ENCODE results near the gene KRT1. TPM values are rescaled to one million over a fixed set of nuclear protein-coding genes. Genes with fewer than 3 reads are reported as not detected.
A peak's percentile ranks its signal among the peaks of the same experiment; 100 is the strongest.

Gene KRT1
- total and polyA plus RNA-seq, 2 experiments from 2014 or later = not detected

- Histone ChIP-seq H3K9me2 (ENCODE audit: insufficient read depth) (no peaks in the 10 kb centered on the region), H3K4me1 (ENCODE audit: insufficient read depth) (no peaks in the 10 kb centered on the region), H3K27me3 (replicated peaks; ENCODE audit: insufficient read depth) (peaks cover 64% of the 10 kb centered on the region), H3K27ac (no peak overlapping the region), H3K79me2 (ENCODE audit: insufficient read depth) (no peaks in the 10 kb centered on the region), H3F3A (ENCODE audit: insufficient read depth) (no peaks in the 10 kb centered on the region), H3K9me3 (ENCODE audit: low read depth) (no peaks in the 10 kb centered on the region), H3K9ac (no peak overlapping the region), H2AFZ (no peak overlapping the region), H3K4me2 (ENCODE audit: unreplicated experiment) (no peak overlapping the region), H3K4me3 (no peak overlapping the region), H4K20me1 (ENCODE audit: insufficient read depth) (no peaks in the 10 kb centered on the region), H3K36me3 (ENCODE audit: low read depth) (no peaks in the 10 kb centered on the region)
- no peak for TF ChIP-seq EZH2phosphoT487 (IDR thresholded peaks at IDR 0.05; ENCODE audit: insufficient read depth, low read depth)
- TF ChIP-seq EZH2 (IDR thresholded peaks at IDR 0.05; ENCODE audit: insufficient read depth, poor library complexity, severe bottlenecking) = no peak
- DNase-seq = no peak
- in situ Hi-C loops (cut with MboI) = no loop called here
- 56 to 63% methylated on average over 10 of the region's 10 CpGs for WGBS, 2 experiments (ENCODE audit: low coverage in 1 of 2, low lambda C conversion rate in 2 of 2, missing lambda C conversion rate in 2 of 2)
Observed at GRCh38 chr12:52643233-52644077, 36.8 kb downstream of the KRT1 start.

DNA sequence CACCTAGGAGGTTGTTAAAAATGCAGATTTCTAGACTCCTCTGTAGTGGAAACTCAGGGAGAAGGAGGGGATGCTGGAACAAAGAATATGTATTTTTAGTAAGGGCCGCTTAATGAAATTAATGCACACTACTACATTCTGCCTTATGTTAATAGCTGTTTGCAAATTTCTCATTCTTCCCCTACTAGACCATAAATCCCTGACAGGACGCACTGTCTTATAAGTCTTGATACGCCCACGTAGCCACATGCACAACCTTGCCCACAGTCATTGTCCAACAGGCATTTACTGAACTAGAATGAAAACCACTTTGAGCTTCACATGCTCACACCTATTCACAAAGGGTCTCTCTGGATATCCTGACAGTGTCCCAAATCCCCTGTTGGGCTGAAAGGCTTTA lies 38.7 kb downstream of the KRT1 start:
- Histone ChIP-seq H3K9ac (no peak overlapping the region), H3K4me1 (ENCODE audit: insufficient read depth) (no peaks in the 10 kb centered on the region), H3K27me3 (replicated peaks; ENCODE audit: insufficient read depth) (peaks cover 68% of the 10 kb centered on the region), H3K36me3 (ENCODE audit: low read depth) (no peaks in the 10 kb centered on the region), H3K4me2 (ENCODE audit: unreplicated experiment) (no peak overlapping the region), H3K27ac (no peak overlapping the region), H4K20me1 (ENCODE audit: insufficient read depth) (no peaks in the 10 kb centered on the region), H3K9me2 (ENCODE audit: insufficient read depth) (no peaks in the 10 kb centered on the region), H3K9me3 (ENCODE audit: low read depth) (no peaks in the 10 kb centered on the region), H3K79me2 (ENCODE audit: insufficient read depth) (no peaks in the 10 kb centered on the region), H3K4me3 (no peak overlapping the region), H2AFZ (no peak overlapping the region), H3F3A (ENCODE audit: insufficient read depth) (no peaks in the 10 kb centered on the region)
- WGBS, 2 experiments (ENCODE audit: low coverage in 1 of 2, low lambda C conversion rate in 2 of 2, missing lambda C conversion rate in 2 of 2) = 50 to 56% methylated on average over 4 of the region's 4 CpGs
- DNase-seq = no peak
- in situ Hi-C loops (cut with MboI) = no loop called here
- no peak for TF ChIP-seq EZH2phosphoT487 (IDR thresholded peaks at IDR 0.05; ENCODE audit: insufficient read depth, low read depth)
- no peak for TF ChIP-seq EZH2 (IDR thresholded peaks at IDR 0.05; ENCODE audit: insufficient read depth, poor library complexity, severe bottlenecking)

- whole genome bisulfite sequencing, 2 experiments (ENCODE audit: low coverage in 1 of 2, low lambda C conversion rate in 2 of 2, missing lambda C conversion rate in 2 of 2) = 56 to 58% methylated on average over 4 of the region's 4 CpGs
- H2AFZ ChIP-seq = no peak overlapping the region
- in situ Hi-C loops (cut with MboI) = no loop called here
- H3K27ac ChIP-seq = no peak overlapping the region
- H3K9me3 ChIP-seq (ENCODE audit: low read depth) = no peaks in the 10 kb centered on the region
- H3K36me3 ChIP-seq (ENCODE audit: low read depth) = no peaks in the 10 kb centered on the region
- H3K4me2 ChIP-seq (ENCODE audit: unreplicated experiment) = no peak overlapping the region
- no peak for TF ChIP-seq EZH2phosphoT487 (IDR thresholded peaks at IDR 0.05; ENCODE audit: insufficient read depth, low read depth)
- TF ChIP-seq EZH2 (IDR thresholded peaks at IDR 0.05; ENCODE audit: insufficient read depth, poor library complexity, severe bottlenecking) = no peak
- no peak for DNase-seq
- H4K20me1 ChIP-seq (ENCODE audit: insufficient read depth) = no peaks in the 10 kb centered on the region
- H3F3A ChIP-seq (ENCODE audit: insufficient read depth) = no peaks in the 10 kb centered on the region
- no peaks in the 10 kb centered on the region for H3K9me2 ChIP-seq (ENCODE audit: insufficient read depth)
- no peak overlapping the region for H3K9ac ChIP-seq
- H3K27me3 ChIP-seq (replicated peaks; ENCODE audit: insufficient read depth) = peaks cover 51% of the 10 kb centered on the region
- no peaks in the 10 kb centered on the region for H3K4me1 ChIP-seq (ENCODE audit: insufficient read depth)
- H3K4me3 ChIP-seq = no peak overlapping the region
- no peaks in the 10 kb centered on the region for H3K79me2 ChIP-seq (ENCODE audit: insufficient read depth)
Observed at GRCh38 chr12:52637299-52637698, 42.9 kb downstream of the KRT1 start.

GRCh38 chr12:52636592-52637258 lies 43.5 kb downstream of the KRT1 start:
- in situ Hi-C loops (cut with MboI) = no loop called here
- Histone ChIP-seq H2AFZ (no peak overlapping the region), H3K27ac (no peak overlapping the region), H3K9me3 (ENCODE audit: low read depth) (no peaks in the 10 kb centered on the region), H3K36me3 (ENCODE audit: low read depth) (no peaks in the 10 kb centered on the region), H3F3A (ENCODE audit: insufficient read depth) (no peaks in the 10 kb centered on the region), H3K9me2 (ENCODE audit: insufficient read depth) (no peaks in the 10 kb centered on the region), H3K4me3 (no peak overlapping the region), H3K79me2 (ENCODE audit: insufficient read depth) (no peaks in the 10 kb centered on the region), H3K9ac (no peak overlapping the region), H4K20me1 (ENCODE audit: insufficient read depth) (no peaks in the 10 kb centered on the region), H3K27me3 (replicated peaks; ENCODE audit: insufficient read depth) (peaks cover 47% of the 10 kb centered on the region), H3K4me2 (ENCODE audit: unreplicated experiment) (no peak overlapping the region), H3K4me1 (ENCODE audit: insufficient read depth) (no peaks in the 10 kb centered on the region)
- 22% methylated on average over 5 of the region's 5 CpGs for WGBS, 2 experiments (ENCODE audit: low coverage in 1 of 2, low lambda C conversion rate in 2 of 2, missing lambda C conversion rate in 2 of 2)
- peak; percentile 36 for DNase-seq
- no peak for TF ChIP-seq EZH2phosphoT487 (IDR thresholded peaks at IDR 0.05; ENCODE audit: insufficient read depth, low read depth)
- no peak for TF ChIP-seq EZH2 (IDR thresholded peaks at IDR 0.05; ENCODE audit: insufficient read depth, poor library complexity, severe bottlenecking)

Data from GM23248 (cell line).